Measurements from ENCODE around the gene LHFPL6.

GRCh38 chr13:39324806-39325311 is 278.1 kb downstream of the LHFPL6 start:
- TF ChIP-seq, protein P1, sequence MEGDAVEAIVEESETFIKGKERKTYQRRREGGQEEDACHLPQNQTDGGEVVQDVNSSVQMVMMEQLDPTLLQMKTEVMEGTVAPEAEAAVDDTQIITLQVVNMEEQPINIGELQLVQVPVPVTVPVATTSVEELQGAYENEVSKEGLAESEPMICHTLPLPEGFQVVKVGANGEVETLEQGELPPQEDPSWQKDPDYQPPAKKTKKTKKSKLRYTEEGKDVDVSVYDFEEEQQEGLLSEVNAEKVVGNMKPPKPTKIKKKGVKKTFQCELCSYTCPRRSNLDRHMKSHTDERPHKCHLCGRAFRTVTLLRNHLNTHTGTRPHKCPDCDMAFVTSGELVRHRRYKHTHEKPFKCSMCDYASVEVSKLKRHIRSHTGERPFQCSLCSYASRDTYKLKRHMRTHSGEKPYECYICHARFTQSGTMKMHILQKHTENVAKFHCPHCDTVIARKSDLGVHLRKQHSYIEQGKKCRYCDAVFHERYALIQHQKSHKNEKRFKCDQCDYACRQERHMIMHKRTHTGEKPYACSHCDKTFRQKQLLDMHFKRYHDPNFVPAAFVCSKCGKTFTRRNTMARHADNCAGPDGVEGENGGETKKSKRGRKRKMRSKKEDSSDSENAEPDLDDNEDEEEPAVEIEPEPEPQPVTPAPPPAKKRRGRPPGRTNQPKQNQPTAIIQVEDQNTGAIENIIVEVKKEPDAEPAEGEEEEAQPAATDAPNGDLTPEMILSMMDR (conservative IDR thresholded peaks at IDR 0.05 in 1 of 2, IDR thresholded peaks at IDR 0.05 in 1 of 2; ENCODE audit: extremely low read depth in 1 of 2, insufficient read depth in 1 of 2, low read depth in 1 of 2, low read length in 2 of 2): no peak
- no peak for TF ChIP-seq EZH2 (IDR thresholded peaks at IDR 0.05; ENCODE audit: borderline replicate concordance, low read length)

Measured in mammary epithelial cell (primary cell).